Measurements from ENCODE around the gene NCOA7.
"Not testable (repeated sequence)": the region's sequence is repeated elsewhere in the genome, so short reads cannot be mapped to it uniquely, and the experiment has no call there.

GRCh38 chr6:125804866-125805425, 14.2 kb downstream of the NCOA7 start:
- TF ChIP-seq ATF1 (CRISPR knock-in tag; IDR thresholded peaks at IDR 0.05); CTCF (IDR thresholded peaks at IDR 0.05); IRF2 (CRISPR knock-in tag; IDR thresholded peaks at IDR 0.05; ENCODE audit: borderline replicate concordance, low read depth); NR3C1 (CRISPR knock-in tag; conservative IDR thresholded peaks at IDR 0.05; ENCODE audit: low read depth); USF2 (CRISPR knock-in tag; IDR thresholded peaks at IDR 0.05); ZNF121 (CRISPR knock-in tag; IDR thresholded peaks at IDR 0.05); PRRX2 (CRISPR knock-in tag; IDR thresholded peaks at IDR 0.05); CBFB (CRISPR knock-in tag; IDR thresholded peaks at IDR 0.05; ENCODE audit: low read depth): not testable (repeated sequence)
- TF ChIP-seq, protein P1, sequence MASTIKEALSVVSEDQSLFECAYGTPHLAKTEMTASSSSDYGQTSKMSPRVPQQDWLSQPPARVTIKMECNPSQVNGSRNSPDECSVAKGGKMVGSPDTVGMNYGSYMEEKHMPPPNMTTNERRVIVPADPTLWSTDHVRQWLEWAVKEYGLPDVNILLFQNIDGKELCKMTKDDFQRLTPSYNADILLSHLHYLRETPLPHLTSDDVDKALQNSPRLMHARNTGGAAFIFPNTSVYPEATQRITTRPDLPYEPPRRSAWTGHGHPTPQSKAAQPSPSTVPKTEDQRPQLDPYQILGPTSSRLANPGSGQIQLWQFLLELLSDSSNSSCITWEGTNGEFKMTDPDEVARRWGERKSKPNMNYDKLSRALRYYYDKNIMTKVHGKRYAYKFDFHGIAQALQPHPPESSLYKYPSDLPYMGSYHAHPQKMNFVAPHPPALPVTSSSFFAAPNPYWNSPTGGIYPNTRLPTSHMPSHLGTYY (CRISPR knock-in tag; IDR thresholded peaks at IDR 0.05) = not testable (repeated sequence)
